ENCODE results near the gene FDXR.
"Not testable (repeated sequence)": the region's sequence is repeated elsewhere in the genome, so short reads cannot be mapped to it uniquely, and the experiment has no call there.

Gene FDXR, protein sequence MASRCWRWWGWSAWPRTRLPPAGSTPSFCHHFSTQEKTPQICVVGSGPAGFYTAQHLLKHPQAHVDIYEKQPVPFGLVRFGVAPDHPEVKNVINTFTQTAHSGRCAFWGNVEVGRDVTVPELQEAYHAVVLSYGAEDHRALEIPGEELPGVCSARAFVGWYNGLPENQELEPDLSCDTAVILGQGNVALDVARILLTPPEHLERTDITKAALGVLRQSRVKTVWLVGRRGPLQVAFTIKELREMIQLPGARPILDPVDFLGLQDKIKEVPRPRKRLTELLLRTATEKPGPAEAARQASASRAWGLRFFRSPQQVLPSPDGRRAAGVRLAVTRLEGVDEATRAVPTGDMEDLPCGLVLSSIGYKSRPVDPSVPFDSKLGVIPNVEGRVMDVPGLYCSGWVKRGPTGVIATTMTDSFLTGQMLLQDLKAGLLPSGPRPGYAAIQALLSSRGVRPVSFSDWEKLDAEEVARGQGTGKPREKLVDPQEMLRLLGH

DNA sequence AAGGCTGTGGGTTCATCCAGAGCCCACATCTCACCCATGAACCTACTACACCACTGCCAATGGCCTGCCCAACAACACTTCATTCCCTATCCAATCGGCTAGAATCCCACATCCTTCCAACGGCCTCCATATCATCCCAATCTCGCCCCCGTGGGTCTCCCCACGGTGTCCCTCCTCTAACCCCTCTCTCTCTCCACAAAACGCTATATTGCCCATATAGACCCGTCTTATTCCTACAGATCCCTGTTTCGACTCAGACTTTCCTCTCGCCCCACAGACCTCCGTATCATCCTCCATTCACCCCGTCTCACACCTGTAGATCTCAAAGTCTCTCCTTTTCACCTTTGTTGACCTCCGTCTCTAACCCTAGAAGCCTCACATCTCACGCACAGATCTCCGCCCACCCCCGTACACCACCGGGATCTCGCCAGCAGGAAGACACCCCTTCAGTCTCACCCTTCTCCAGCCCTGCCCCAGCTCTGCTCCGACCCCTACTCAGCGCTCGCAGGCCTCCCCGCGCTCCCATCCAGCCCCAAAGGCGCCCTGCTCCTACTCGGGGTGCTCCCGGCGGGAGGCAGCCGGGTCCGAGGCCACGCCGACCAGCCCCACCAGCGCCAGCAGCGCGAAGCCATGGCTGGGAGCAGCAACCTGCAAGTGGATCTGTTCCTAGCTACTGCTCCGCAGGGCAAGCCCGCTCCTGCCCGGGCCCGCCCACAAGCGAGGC is at the start of gene FDXR:
TSS of gene FDXR (minus strand) at position 682 of the 724 bp plus-strand sequence. CDS start at position 632, 50 bp downstream.
- no peak for DNase-seq

DNA sequence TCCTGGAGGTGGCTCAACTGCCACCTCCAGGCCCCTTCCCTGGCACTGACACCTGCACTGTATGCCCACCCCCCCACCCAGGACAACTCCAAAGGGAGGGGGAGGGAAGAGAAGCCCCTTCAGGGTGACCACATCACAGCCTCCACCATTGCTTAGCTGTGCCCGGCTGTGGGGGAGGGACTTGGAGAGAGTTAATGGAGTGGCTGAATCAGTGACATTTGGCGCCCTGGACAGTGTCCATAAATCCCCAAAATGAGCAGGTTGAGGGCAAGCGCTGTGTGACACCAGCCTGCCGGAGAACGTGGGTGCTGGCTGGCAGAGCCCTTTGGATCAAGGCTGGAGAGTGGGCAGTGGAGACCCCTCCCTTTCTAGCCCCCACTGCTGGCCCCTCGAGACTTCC is 49.4 kb upstream of the FDXR start:
- DNase-seq, result no peak

DNA sequence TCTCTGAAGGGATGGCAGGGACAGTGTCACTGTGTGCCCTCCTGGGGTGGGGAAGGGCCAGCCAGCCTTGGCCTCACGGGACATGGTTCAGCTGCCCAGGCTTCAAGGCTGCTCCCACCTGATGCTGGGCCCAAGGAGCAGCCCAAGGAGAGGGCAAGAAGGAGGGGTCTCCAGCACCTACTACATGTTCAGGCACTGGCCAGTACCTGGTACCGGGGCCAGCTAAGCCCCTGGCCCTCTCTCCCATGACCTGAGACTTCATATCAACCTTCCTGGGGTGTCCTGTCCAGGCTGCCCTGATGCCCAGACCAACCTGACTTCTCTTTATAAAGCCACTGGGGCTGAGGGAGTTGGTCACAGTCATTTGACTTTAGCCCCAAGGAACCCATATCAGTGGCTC is 49.0 kb upstream of the FDXR start:
- no peak for DNase-seq

DNA sequence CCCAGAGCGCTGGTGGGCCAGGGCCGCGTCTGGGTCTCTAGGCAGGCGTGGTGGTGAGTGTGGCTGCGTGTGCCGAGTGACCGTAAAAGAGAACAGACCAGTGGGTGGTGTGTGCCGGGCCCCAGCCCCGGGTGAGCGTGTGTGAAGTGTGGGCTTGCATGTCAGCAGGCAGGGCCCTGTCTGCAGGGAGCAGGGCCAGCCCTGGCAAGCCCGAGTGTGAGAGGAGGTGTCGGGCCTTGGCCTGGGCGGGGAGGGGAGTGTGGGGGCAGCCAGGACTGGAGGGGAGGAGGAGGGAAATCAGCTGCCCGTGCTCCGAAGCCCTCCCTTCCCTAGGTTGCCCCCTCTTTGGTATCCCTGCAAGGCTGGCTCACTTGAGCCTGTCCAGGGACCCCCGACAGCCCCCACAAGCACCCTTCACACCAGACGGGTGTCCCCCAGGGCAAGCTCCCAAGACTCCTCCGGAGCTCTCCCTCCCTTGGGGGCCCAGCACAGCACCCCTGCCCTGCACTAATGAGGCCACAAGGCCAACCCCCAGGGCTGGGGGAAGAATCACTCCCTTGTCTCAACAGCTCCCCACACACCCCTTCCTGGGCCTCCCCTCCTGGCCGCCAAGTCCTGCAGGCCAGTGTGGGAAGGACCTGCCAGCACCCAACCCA is 48.4 kb upstream of the FDXR start:
- no peak for DNase-seq

DNA sequence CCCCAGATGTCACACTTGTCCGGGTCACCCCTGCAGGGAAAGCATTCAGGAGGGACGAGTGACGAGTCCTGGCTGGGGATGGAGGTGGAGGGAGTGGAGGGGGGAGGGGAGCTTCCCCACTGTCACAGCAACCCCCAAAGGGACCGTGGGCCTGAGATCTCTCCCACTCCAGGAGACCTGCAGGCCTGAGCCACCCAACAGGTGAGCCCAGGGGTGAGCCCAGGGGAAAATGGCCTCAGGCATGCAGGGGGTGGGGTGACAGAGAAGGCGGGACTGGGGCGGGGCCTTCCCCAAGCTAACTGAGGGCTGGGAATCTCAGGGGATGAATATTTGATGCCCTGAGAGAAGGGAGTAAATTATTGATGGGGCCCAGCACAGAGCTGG is 47.8 kb upstream of the FDXR start:
- no peak for DNase-seq

DNA sequence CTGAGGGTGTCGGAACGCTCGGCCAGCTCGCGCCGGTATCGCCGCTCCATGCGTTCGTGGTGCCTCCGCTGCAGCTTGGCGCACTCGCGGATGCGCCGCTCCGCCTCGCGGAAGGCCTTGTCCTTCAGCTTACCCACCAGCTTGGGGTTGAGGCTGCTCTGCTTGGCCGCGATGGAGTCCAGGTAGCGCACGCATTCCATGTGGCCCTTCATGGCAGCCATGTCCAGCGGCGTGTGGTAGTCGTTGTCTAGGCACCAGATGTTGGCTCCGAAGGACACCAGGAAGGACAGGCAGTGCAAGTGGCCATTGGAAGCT is 47.5 kb upstream of the FDXR start:
- DNase-seq, result no peak

DNA sequence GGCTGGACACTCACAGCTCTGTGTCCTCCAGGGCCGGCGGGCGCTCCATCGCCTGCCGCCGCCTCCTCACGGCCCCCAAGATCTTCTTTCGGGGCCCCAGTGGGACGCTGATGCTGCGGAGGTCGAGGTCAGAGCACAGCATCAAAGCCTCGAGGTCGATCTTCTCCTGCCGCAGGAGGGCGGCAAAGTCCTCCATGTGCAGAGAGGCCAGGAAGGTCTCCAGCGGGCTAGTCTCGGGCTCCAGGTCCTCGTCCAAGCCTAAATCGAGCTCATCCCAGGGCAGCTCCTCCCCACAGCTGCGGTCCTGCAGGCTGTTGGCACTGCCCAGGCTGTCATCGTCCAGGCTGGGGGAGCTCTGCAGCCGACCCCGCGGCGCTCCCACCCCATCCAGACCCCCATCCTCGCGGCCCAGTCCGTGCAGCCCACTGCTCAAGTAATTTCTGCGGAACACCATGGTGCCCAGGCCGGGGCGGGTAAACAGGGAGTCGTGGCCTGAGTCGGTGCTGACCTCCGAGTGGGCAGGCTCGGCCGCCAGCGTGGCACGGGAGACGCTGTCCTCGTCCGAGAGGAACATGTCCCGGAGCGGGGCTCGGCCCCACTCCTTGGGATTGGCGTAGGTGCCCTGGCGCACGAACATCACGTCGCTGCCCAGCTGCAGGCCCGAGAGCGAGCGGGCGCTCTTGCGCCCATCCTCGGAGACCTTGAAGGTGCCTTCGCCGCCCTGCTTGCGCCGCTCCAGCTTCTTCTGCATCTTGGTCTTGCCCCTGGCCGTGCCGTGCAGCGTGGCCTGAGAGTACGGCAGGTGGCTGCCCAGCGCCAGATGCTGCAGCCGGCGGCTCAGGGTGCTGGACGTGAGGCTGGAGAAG is 46.9 kb upstream of the FDXR start:
- DNase-seq, result no peak

DNA sequence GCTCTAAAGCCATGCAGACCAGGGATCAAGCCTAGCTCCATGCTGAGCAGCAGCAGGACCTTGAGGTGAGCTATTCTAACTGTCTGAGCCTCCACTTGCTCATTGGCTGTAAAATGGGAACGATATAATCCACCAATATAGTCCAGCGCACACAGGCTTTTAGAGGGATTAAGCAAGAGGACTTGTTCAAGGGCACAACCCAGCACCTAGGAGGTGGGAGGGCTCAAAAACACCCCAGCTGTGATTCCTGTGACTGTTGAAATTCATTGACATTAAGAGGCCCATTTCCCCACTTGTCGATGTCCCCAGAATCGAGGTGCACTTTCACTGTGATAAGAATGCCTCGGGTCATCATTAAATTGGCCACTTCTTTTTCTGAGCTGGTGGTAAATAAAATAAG is 46.1 kb upstream of the FDXR start:
- no peak for DNase-seq

DNA sequence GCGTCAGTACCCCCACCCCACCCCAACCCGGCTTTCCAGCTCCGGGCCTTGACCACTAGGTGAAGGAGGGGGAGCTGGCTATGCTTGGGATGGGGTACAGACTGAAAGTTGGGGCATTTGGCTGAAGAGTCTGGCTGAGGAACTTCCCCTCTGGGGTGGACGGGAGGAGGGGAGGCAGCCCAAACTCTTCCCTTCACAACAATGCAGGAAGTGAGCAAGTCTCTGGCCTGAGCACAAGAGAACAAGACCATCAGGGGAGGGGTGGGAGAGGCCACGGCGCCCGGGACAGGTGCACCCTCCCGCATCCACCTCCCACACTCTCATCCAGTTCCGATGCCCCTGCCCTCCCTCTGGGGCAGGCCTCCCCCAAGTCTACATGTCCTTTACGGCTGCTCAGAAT is 44.6 kb upstream of the FDXR start:
- DNase-seq, result peak; percentile 8

DNA sequence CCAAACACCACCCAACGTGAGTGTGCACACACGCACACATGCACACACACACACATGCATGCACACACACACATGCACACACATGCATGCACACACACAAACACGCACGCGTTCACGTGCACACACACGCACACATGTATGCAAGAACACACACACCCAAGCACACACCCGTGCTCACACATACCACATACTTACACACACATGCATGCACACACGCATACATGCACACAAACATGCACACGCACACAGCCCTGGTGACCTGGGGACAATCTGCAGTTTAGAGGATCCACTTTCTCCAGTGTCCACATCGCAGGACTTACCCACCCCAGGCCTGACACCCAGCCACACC is 44.0 kb upstream of the FDXR start:
- no peak for DNase-seq

DNA sequence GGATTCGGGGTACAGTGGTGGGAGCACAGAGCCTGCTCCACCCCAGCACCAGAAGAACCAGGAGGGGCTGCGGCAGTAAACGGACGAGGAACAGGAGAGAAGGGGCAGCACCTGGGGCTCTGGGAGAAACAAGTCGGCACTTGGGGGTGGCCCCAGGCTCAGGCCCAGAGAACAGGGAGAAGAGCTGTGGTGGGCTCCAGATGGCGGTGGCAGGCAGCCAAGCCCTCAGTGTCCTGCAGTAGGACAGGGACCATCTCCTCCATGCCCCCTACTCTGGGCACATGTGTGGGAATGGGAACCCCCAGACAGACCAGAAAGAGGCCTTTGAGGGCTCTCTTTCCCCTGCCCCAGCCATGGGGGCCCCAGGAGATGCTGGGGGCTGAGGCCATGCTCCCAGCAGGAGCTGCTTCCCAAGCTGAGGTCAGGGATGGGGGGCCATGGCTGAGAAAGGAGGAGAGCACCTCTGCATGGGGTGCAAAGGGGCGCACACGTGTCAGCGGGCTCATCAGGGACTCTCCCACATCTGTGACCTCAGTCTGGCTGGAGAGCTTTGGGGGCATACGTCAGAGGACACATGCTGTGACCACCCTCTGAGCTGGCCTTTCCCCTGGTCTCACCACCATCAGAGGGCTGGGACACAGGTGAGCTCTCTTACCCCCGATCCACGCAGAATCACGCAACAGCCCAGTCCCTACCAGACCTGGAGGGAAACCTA is 43.5 kb upstream of the FDXR start:
- no peak for DNase-seq

DNA sequence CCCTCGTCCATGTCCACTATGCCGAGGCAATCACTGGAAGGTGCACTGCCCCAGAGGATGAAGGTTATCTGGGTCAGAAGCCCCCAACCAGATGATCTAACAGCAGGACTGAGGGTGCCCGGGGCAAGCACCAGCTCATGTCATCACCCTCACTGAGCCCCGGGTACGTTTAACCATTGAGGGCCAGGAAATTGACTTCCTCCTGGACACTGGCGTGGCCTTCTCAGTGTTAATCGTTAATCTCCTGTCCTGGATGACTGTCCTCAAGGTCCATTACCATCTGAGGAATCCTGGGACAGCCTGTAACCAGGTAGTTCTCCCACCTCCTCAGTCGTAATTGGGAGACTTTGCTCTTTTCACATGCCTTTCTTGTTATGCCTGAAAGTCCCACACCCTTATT is 38.6 kb upstream of the FDXR start:
- not testable (repeated sequence) for DNase-seq

DNA sequence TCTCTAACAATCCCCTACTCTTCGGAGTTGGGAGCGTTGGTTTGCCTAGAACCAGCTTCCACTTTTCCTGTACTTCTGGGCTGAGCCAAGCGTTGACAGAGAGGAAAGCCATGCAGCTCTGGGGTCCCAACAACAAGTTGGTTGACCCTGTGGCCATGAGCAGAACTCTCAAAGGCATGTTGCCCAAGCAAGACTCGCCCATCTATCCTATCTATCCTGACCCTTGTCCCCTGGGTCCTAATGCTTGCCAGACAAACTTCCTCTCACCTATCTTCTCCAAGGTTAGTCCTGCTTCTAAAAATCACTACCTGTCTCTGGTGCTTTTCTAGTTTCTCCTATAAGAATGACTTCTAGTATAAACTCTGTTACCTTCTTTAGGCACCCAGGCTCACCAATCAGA is 36.3 kb upstream of the FDXR start:
- DNase-seq, result not testable (repeated sequence)

DNA sequence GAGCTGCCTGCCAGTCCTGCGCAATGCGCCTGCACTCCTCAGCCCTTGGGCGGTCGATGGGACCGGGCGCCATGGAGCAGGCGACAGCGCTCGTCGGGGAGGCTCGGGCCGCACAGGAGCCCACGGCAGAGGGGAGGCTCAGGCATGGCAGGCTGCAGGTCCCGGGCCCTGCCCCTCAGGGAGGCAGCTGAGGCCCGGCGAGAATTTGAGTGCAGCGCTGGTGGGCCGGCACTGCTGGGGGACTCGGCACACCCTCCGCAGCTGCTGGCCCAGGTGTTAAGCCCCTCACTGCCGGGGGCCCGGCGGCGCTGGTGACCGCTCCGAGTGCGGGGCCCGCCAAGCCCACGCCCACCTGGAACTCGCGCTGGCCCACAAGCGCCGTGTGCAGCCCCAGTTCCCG is 34.2 kb upstream of the FDXR start:
- no peak for DNase-seq

DNA sequence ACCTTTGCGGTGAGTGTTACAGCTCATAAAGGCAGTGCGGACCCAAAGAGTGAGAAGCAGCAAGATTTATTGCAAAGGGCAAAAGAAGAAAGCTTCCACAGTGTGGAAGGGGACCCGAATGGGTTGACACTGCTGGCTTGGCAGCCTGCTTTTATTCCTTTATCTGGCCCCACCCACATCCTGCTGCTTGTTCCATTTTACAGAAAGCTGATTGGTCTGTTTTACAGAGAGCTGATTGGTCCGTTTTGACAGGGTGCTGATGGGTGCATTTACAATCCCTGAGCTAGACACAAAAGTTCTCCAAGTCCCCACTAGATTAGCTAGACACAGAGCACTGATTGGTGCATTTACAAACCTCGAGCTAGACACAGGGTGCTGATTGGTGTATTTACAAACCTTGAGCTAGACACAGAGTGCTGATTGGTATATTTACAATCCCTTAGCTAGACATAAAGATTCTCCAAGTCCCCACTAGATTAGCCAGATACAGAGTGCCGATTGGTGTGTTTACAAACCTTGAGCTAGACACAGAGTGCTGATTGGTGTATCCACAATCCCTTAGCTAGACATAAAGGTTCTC is 33.5 kb upstream of the FDXR start:
- not testable (repeated sequence) for DNase-seq

DNA sequence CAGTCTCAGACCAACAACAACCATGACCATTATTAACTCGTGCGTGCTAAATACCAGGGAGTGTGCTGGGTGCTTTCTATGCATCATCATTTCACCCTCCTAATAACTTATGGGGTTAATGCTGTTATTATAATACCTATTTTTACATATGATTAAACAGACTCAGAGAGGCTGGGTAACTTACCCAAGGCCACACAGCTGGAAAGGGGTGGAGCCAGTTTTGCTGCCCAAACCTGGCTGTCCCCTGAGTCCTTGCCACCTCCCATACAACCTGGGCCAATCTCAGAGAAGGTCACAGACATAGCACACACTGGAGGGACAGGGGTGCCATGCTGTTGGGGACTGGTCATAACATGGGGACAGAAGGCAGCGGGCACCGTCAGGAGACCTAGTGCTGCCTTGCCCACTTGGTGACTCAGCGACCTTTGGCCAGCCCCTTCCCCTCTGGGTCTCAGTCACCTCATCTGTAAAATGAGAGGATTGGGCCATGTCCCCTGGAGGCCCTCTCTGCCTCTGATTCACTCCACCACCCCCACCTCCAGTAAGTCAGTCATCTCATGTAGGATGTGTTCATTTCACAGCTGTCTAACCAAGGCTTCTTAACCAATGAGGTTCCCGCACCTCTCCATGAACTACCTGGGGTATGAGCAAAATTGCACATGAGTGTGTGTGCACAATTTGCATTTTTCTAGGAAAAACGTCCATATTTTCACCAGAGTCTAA is 32.1 kb upstream of the FDXR start:
- DNase-seq, result no peak

DNA sequence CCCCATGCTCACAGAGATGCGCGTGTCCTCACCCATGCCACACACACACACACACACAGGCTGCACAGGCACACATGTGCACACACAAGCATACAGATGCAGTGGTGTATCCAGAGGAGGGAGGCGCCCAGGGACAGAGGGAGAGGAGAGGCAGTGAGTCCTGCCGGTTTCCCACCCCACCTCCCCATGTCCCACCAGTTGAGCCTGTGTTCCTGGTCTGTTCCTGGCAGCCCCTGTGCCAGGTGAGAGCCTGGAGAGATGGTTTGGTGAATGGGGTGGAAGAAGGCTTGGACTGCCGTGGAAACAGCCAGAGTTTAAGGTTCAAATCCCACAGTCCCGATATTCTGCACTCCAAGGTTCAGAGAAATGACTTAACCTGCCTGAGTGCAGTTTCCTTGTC is 30.9 kb upstream of the FDXR start:
- DNase-seq, result no peak

DNA sequence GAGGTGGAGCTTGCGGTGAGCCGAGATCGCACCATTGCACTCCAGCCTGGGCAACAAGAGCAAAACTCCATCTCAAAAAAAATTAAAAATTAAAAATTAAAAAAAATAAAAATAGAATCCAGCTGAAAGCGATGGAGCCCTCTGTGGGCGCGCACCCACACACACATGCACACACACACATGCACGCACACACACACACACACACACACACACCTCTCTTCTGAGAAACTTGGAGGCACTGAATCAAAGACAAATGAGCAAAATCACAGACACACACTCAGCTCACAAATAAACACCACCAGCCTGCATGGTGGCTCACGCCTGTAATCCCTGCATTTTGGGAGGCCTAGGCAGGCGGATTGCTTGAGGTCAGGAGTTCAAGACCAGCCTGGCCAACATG is 30.2 kb upstream of the FDXR start:
- DNase-seq, result no peak

DNA sequence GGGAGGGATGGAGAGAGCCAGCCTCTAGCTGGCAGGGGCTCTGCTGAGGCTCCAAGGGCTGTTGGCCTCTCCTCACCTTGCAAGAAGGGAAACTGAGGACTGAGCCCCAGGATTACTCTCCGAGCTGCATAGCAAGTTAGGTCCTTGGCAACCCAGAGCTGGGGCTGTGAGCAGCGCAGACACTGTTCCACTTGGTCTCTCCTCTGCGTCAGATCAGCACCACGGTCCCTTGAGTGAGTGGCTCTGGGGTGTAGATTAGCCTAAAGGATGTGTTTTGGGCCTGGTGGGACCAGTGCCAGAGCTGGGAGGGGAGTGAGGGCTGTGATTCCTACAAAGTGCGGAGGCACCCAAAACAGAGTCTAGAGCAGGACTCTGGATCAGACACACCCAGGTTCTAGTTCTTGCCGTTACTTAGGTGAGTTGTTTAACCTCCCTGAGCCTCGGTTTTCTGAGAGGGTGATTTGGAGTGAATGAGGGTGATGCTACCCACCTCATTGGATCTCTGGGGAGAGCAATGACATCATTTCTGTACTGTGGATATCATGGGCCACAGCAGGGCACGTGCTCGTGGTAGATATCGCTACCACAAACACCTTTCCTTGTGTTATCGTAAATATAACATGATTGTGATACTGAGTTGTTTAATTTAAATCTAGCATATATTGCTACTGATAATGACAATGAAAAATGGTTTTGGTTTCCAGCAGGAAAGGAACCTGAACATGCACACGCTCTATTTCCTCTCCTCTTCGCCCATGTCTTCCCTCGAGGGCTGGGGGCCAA is 28.8 kb upstream of the FDXR start:
- DNase-seq, result no peak

DNA sequence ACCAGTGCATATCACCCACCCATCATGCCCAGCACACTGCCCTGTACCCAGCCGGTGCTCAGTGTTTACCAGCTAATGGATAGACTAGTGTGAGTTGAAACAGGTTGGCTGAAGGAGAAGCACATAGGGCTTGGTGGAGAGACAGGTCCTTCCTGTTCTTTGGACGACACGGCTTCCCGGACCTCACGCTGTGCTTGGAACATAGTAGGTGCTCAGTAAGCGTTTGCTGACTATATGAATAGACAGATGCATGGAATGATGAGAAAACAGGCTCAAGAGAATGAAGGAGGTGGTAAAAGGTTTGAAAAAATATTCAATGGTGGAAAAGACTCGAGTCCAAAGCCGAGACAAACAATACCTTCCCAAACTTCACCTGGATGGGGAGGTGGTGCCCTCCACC is 27.4 kb upstream of the FDXR start:
- no peak for DNase-seq
